Spleen (tissue), 7 donors: Measurements from ENCODE around the gene TBC1D16.

Experiments used
- POLR2A ChIP-seq, 3 donors: fragments of 450-650 bp; IDR thresholded peaks; one replicate each; pipeline ENCODE4 v1.5.1; 2017; ENCODE audit warnings: antibody characterized with exemption in 3 of 3, mild to moderate bottlenecking in 1 of 3
- TF ChIP-seq, protein P1 (sequence below), 11 experiments: fragments of 200-600 bp in 7 of 11; fragments of 450-650 bp in 4 of 11; sonication (generic) in 4 of 11; IDR thresholded peaks in 8 of 11; conservative IDR thresholded peaks in 3 of 11; 1 replicate in 7 of 11; 2 replicates in 4 of 11; pipeline versions ENCODE4 v1.4.0 to v1.8.0; 2016 to 2021; ENCODE audit warnings: antibody characterized with exemption in 11 of 11, inconsistent platforms in 4 of 11, mild to moderate bottlenecking in 1 of 11
- donor health status: DM: no; HTN: no; CAD: no; lungs with moderate emphysema.
- donor health status: DM: no; HTN: no; CAD: no.
- donor health status: DM: no; HTN: no; CAD: no.

DNA sequence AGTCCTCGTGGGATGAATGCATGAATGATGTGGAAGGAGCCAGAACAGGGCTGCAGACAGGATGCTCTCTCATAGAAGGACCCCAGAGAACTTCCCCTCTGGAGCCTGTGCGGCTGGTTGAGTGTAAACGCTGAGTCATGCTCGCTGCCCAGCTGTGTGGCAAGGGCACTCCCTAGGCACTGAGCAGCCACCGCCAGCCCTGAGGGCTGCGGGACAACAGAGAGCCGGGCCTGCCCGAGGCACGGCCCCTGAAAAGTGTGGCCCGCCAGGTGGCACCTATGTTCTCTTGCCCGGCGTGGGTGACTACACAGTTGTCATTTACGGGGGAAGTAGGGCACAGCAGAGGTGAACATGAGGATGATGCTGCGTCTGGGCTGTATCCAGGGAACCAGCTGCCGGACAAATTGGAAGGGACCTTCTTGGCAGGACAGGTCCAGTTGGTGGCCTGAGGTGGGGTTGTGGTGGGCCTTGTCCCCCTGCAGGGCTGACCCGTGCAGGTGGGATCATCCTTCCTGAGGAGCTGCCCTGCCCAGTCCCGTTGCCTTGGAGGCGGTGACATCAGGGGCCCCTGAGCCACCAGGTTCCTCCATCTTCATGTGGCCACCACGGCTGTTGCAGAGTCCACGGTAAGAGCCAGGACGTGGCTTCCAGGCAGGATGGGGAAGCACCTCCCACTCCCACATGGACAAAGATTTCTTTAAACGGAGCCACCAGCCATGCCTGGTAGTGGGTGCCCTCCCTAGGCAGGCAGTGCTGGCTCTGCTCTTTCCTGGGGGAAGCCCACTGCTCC lies 101.6 kb downstream of the TBC1D16 start:
- TF ChIP-seq, protein P1, sequence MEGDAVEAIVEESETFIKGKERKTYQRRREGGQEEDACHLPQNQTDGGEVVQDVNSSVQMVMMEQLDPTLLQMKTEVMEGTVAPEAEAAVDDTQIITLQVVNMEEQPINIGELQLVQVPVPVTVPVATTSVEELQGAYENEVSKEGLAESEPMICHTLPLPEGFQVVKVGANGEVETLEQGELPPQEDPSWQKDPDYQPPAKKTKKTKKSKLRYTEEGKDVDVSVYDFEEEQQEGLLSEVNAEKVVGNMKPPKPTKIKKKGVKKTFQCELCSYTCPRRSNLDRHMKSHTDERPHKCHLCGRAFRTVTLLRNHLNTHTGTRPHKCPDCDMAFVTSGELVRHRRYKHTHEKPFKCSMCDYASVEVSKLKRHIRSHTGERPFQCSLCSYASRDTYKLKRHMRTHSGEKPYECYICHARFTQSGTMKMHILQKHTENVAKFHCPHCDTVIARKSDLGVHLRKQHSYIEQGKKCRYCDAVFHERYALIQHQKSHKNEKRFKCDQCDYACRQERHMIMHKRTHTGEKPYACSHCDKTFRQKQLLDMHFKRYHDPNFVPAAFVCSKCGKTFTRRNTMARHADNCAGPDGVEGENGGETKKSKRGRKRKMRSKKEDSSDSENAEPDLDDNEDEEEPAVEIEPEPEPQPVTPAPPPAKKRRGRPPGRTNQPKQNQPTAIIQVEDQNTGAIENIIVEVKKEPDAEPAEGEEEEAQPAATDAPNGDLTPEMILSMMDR (IDR thresholded peaks at IDR 0.05 in 8 of 11, conservative IDR thresholded peaks at IDR 0.05 in 3 of 11): no peak
- TF ChIP-seq POLR2A (IDR thresholded peaks at IDR 0.05): no peak
